C4-2B (cell line): ENCODE data around the gene WNT5B.

ENCODE experiments used
- ZFX ChIP-seq: fragments of 450-650 bp; IDR thresholded peaks from 2 replicates; pipeline ENCODE4 v1.6.1; 2017
- TF ChIP-seq, protein P1 (sequence below): fragments of 450-650 bp; conservative IDR thresholded peaks from 2 replicates; pipeline ENCODE4 v1.5.1; 2017; ENCODE audit warnings: mild to moderate bottlenecking

DNA sequence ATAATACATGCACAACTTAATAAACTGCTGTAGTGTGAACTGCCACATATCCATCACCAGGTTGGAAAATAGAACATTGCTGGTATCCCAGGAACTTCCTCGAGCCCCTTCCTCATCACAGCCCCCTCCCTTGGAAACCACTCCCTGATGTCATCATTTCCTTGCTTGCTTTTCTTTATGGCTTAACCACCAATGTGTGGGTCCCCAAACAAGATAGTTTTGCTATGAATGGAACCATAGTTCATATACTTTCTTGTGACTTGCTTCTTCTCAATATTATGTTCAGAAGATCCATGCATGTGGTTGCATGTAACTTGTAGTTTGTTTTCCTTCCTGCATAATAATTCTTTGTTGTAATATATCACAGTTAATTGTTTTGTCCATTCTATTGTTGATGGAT is 8.9 kb upstream of the WNT5B start:
- TF ChIP-seq, protein P1, sequence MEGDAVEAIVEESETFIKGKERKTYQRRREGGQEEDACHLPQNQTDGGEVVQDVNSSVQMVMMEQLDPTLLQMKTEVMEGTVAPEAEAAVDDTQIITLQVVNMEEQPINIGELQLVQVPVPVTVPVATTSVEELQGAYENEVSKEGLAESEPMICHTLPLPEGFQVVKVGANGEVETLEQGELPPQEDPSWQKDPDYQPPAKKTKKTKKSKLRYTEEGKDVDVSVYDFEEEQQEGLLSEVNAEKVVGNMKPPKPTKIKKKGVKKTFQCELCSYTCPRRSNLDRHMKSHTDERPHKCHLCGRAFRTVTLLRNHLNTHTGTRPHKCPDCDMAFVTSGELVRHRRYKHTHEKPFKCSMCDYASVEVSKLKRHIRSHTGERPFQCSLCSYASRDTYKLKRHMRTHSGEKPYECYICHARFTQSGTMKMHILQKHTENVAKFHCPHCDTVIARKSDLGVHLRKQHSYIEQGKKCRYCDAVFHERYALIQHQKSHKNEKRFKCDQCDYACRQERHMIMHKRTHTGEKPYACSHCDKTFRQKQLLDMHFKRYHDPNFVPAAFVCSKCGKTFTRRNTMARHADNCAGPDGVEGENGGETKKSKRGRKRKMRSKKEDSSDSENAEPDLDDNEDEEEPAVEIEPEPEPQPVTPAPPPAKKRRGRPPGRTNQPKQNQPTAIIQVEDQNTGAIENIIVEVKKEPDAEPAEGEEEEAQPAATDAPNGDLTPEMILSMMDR: no peak
- TF ChIP-seq ZFX: no peak
